Endothelial cell of umbilical vein (primary cell): ENCODE measurements around the gene PLBD2. TPM values are rescaled to one million over a fixed set of nuclear protein-coding genes. Genes with fewer than 3 reads are reported as not detected.

Experiments used
- BruUV-seq: library from RNA; stranded (reverse); fragments of 400-500 nt; replicated peaks from 2 replicates; lab custom pipeline; 2021; lab: Mats Ljungman, UMichigan
- CTCF ChIA-PET: fragments of 300-600, 350-600 bp; sonication (Branson Sonifier 250); formaldehyde crosslinking; loops from one replicate; lab custom pipeline; 2021; ENCODE audit warnings: antibody characterized with exemption, inconsistent platforms; lab: Charles Lee
- POLR2A ChIA-PET: fragments of 300-600, 350-600 bp; sonication (Branson Sonifier 250); formaldehyde crosslinking; loops from one replicate; lab custom pipeline; 2021; ENCODE audit warnings: antibody characterized with exemption, inconsistent platforms; lab: Charles Lee
- DNase-seq: peaks from one replicate; pipeline ENCODE4 v3.0.0-alpha.2; 2011; ENCODE audit warnings: low read depth, low spot score
- FAIRE-seq: peaks from 2 replicates; lab custom pipeline; 2011; peaks lifted over from hg19 to GRCh38; lab: Jason Lieb, UNC
- H2AFZ ChIP-seq: 2 replicates; pipeline ENCODE4 v1.6.0; 2012; ENCODE audit warnings: low read depth, low read length, control low read depth, inconsistent platforms
- H3K27ac ChIP-seq: 2 replicates; pipeline ENCODE4 v1.5.1; 2011; ENCODE audit warnings: low read depth, mild to moderate bottlenecking, control low read depth, low read length, moderate library complexity; ENCODE audit not compliant: insufficient read depth
- H3K27me3 ChIP-seq, 2 experiments: 2 replicates each; pipeline versions ENCODE4 v1.6.0 to v1.6.1; 2011; ENCODE audit warnings: low read length in 2 of 2, mixed read lengths in 1 of 2; ENCODE audit not compliant: control insufficient read depth in 2 of 2, insufficient read depth in 2 of 2
- H3K36me3 ChIP-seq, 2 experiments: 2 replicates in 1 of 2; 3 replicates in 1 of 2; pipeline ENCODE4 v1.5.1; 2011; ENCODE audit warnings: low read length in 2 of 2, mild to moderate bottlenecking in 1 of 2, moderate library complexity in 1 of 2; ENCODE audit not compliant: control insufficient read depth in 2 of 2, insufficient read depth in 2 of 2; ENCODE audit errors: extremely low read depth in 1 of 2
- H3K4me1 ChIP-seq: 3 replicates; pipeline ENCODE4 v1.5.1; 2011; ENCODE audit warnings: mild to moderate bottlenecking, low read length; ENCODE audit not compliant: control insufficient read depth, insufficient read depth; ENCODE audit errors: extremely low read depth
- H3K4me2 ChIP-seq: 2 replicates; pipeline ENCODE4 v1.6.1; 2011; ENCODE audit warnings: low read length, control low read depth, mixed read lengths; ENCODE audit not compliant: insufficient read depth
- H3K4me3 ChIP-seq, 3 experiments: fragments of 200-600 bp in 1 of 3; sonication (generic), shearing (Covaris generic) in 1 of 3; replicated peaks in 1 of 3; 2 replicates each; pipeline ENCODE4 v1.5.1; 2011 to 2016; ENCODE audit warnings: control low read depth in 3 of 3, low read length in 3 of 3, mild to moderate bottlenecking in 2 of 3, inconsistent platforms in 1 of 3, low read depth in 1 of 3, moderate library complexity in 1 of 3; ENCODE audit not compliant: insufficient read depth in 1 of 3
- H3K79me2 ChIP-seq: 2 replicates; pipeline ENCODE4 v1.6.0; 2012; ENCODE audit warnings: low read length, inconsistent platforms; ENCODE audit not compliant: control insufficient read depth, insufficient read depth
- H3K9ac ChIP-seq: replicated peaks from 2 replicates; pipeline ENCODE3; 2011; ENCODE audit warnings: low read length, control low read depth; ENCODE audit not compliant: insufficient read depth; ENCODE audit errors: extremely low read depth
- H3K9me1 ChIP-seq: replicated peaks from 3 replicates; pipeline ENCODE4 v1.6.0; 2011; ENCODE audit warnings: mild to moderate bottlenecking, low read length; ENCODE audit not compliant: control insufficient read depth, insufficient read depth; ENCODE audit errors: extremely low read depth
- H3K9me3 ChIP-seq: replicated peaks from 2 replicates; pipeline ENCODE4 v1.5.1; 2012; ENCODE audit warnings: low read length, inconsistent platforms; ENCODE audit not compliant: control insufficient read depth, insufficient read depth
- H4K20me1 ChIP-seq: replicated peaks from 2 replicates; pipeline ENCODE3; 2011; ENCODE audit warnings: mild to moderate bottlenecking, low read length; ENCODE audit not compliant: control insufficient read depth, insufficient read depth; ENCODE audit errors: extremely low read depth
- EZH2 ChIP-seq: IDR thresholded peaks from 2 replicates; pipeline ENCODE4 v1.6.1; 2012; ENCODE audit warnings: borderline replicate concordance, low read depth, mild to moderate bottlenecking, moderate library complexity, low read length, inconsistent platforms; ENCODE audit not compliant: severe bottlenecking
- FOS ChIP-seq: IDR thresholded peaks from 2 replicates; pipeline ENCODE4 v1.6.1; 2011; ENCODE audit warnings: mild to moderate bottlenecking, low read length, moderate library complexity, borderline replicate concordance; ENCODE audit not compliant: insufficient read depth
- GATA2 ChIP-seq: IDR thresholded peaks from 2 replicates; pipeline ENCODE4 v1.7.0; 2011; ENCODE audit warnings: low read depth, mild to moderate bottlenecking, moderate library complexity, mixed read lengths, low read length; ENCODE audit not compliant: insufficient read length, insufficient read depth
- JUN ChIP-seq: IDR thresholded peaks from 2 replicates; pipeline ENCODE4 v1.6.1; 2011; ENCODE audit warnings: borderline replicate concordance, low read depth; ENCODE audit not compliant: insufficient read length, insufficient read depth
- MYC ChIP-seq: IDR thresholded peaks from one replicate; pipeline ENCODE4 v1.6.1; 2011; ENCODE audit warnings: mild to moderate bottlenecking, low read depth, low read length
- POLR2A ChIP-seq: IDR thresholded peaks from 2 replicates; pipeline ENCODE4 v1.6.1; 2012; ENCODE audit warnings: low read depth, mild to moderate bottlenecking, control low read depth, low read length
- POLR2AphosphoS5 ChIP-seq: IDR thresholded peaks from 2 replicates; pipeline ENCODE4 v1.6.1; 2012; ENCODE audit warnings: low read depth, mild to moderate bottlenecking, control low read depth, low read length, moderate library complexity; ENCODE audit not compliant: insufficient read depth
- dilution Hi-C: fragments of 300-500 bp; cut with MboI; formaldehyde crosslinking; loops from one replicate; pipeline ENCODE4 v1.15.0; 2019; ENCODE audit warnings: low sequenced_read_pairs; ENCODE audit not compliant: extremely low pct_ligation_motif_present
- intact Hi-C: fragments of 100-400 bp; cut with micrococcal nuclease; formaldehyde crosslinking; loops from one replicate; pipeline ENCODE4 v1.10.0; 2022
- polyA plus RNA-seq, 4 experiments: library from polyadenylated mRNA; depleted of rRNA in 3 of 4; stranded (reverse) in 3 of 4; unstranded in 1 of 4; fragments of >200 nt; gene quantifications; 2 replicates each; pipeline versions ENCODE4 v1.2.1 to v1.2.3, GENCODE V29; 2011 to 2012; ENCODE audit warnings: missing spikeins in 1 of 4
- total RNA-seq: library from RNA; stranded (reverse); gene quantifications from 2 replicates; pipeline ENCODE4 v1.2.3, GENCODE V29; 2021
- TF ChIP-seq, protein P1 (sequence below): IDR thresholded peaks from 2 replicates; pipeline ENCODE4 v1.6.1; 2011; ENCODE audit not compliant: insufficient read depth, insufficient read length
- TF ChIP-seq, protein P2 (sequence below), 2 donors: IDR thresholded peaks; 1 replicate in 1 of 2; 2 replicates in 1 of 2; pipeline ENCODE4 v1.5.1; 2011; ENCODE audit warnings: low read length in 2 of 2, mild to moderate bottlenecking in 2 of 2, moderate library complexity in 2 of 2, control low read depth in 1 of 2, inconsistent platforms in 1 of 2, low read depth in 1 of 2; ENCODE audit not compliant: insufficient read depth in 1 of 2; ENCODE audit errors: extremely low read depth in 1 of 2

Gene PLBD2
- total and polyA plus RNA-seq, 2 donors (not counting 3 experiments of a cell fraction or from before 2014, with no cell fraction given), result 24.4 to 46.8 TPM

DNA sequence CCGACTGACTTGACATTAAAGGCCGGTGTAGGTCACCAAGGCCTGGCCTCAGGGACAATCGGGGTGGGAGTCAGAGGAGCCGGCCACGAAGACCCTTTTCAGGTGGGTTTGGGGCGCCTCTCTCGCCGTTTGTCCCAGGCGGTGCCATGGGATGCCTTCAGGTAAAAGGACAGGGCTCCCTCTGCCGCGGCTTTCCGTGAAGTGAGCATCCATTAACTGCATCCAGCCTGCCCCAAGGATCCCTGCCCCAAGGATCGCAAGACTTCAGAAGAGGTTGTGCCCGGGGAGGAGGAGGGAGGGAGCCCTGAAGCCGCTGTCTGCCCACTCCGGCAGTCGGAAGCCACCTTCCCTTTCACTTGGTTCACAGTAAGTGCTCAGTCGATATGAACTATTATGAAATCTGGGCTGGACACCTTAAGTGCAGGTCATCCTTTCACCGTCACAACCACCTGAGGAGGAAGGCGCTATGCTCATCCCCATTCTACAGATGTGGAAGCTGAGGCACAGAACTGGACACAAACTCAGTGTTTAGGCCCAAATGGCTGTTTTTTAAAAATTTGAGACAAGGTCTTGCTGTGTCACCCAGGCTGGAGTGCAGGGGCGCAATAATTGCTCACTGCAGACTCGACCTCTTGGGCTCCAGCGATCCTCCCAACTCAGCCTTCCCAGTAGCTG lies 44.3 kb downstream of the PLBD2 start:
- Histone ChIP-seq H3K9me1 (no peaks in the 10 kb centered on the region), H3K27ac (no peak overlapping the region), H3K4me1 (no peaks in the 10 kb centered on the region), H3K27me3 (peaks cover 0 to 3% of the 10 kb centered on the region in 2 experiments), H3K4me2 (no peak overlapping the region), H3K9me3 (no peaks in the 10 kb centered on the region), H2AFZ (no peak overlapping the region), H3K4me3 (no peak overlapping the region), H3K36me3 (no peaks in the 10 kb centered on the region), H4K20me1 (no peaks in the 10 kb centered on the region), H3K79me2 (no peaks in the 10 kb centered on the region), H3K9ac (no peak overlapping the region)
- dilution Hi-C loops, result no loop called here
- intact Hi-C loops, result no loop called here
- no TSS peak for BruUV-seq
- ChIA-PET POLR2A (no interaction called here), CTCF (interaction anchor here (1.5 to 6.3 kb wide), 2 partner anchors 21 to 22 kb away, joined by 3 to 42 read pairs; no protein-coding TSS in a partner anchor)
- no peak for FAIRE-seq
- no peak for TF ChIP-seq MYC
- no peak for TF ChIP-seq JUN
- TF ChIP-seq, protein P1, sequence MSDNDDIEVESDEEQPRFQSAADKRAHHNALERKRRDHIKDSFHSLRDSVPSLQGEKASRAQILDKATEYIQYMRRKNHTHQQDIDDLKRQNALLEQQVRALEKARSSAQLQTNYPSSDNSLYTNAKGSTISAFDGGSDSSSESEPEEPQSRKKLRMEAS, result no peak
- TF ChIP-seq GATA2, result no peak
- TF ChIP-seq, protein P2, sequence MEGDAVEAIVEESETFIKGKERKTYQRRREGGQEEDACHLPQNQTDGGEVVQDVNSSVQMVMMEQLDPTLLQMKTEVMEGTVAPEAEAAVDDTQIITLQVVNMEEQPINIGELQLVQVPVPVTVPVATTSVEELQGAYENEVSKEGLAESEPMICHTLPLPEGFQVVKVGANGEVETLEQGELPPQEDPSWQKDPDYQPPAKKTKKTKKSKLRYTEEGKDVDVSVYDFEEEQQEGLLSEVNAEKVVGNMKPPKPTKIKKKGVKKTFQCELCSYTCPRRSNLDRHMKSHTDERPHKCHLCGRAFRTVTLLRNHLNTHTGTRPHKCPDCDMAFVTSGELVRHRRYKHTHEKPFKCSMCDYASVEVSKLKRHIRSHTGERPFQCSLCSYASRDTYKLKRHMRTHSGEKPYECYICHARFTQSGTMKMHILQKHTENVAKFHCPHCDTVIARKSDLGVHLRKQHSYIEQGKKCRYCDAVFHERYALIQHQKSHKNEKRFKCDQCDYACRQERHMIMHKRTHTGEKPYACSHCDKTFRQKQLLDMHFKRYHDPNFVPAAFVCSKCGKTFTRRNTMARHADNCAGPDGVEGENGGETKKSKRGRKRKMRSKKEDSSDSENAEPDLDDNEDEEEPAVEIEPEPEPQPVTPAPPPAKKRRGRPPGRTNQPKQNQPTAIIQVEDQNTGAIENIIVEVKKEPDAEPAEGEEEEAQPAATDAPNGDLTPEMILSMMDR (IDR thresholded peaks at IDR 0.05; ENCODE audit: extremely low read depth in 1 of 2, insufficient read depth in 1 of 2, low read depth in 1 of 2, low read length in 2 of 2), result no peak
- TF ChIP-seq FOS, result no peak
- no peak for TF ChIP-seq POLR2AphosphoS5
- no peak for TF ChIP-seq EZH2
- TF ChIP-seq POLR2A, result no peak
- no peak for DNase-seq
